Esophagus muscularis mucosa (tissue), 4 donors: ENCODE measurements around the gene TNPO3.

Experiments
- EP300 ChIP-seq: sonication (generic); formaldehyde crosslinking; IDR thresholded peaks from one replicate; pipeline ENCODE4 v1.6.1; 2017; ENCODE audit warnings: antibody characterized with exemption
- POLR2A ChIP-seq: fragments of 450-650 bp; IDR thresholded peaks from one replicate; pipeline ENCODE4 v1.6.1; 2017; ENCODE audit warnings: antibody characterized with exemption, moderate library complexity, mild to moderate bottlenecking, low read depth
- POLR2AphosphoS5 ChIP-seq, 2 donors: sonication (generic); formaldehyde crosslinking; IDR thresholded peaks; one replicate each; pipeline ENCODE4 v1.6.1; 2017; ENCODE audit warnings: antibody characterized with exemption in 2 of 2
- TF ChIP-seq, protein P1 (sequence below), 3 experiments: fragments of 200-600 bp in 2 of 3; fragments of 450-650 bp in 1 of 3; sonication (generic) in 2 of 3; IDR thresholded peaks; one replicate each; pipeline ENCODE4 v1.5.1; 2017 to 2019; ENCODE audit warnings: antibody characterized with exemption in 3 of 3, mild to moderate bottlenecking in 2 of 3, moderate library complexity in 1 of 3

DNA sequence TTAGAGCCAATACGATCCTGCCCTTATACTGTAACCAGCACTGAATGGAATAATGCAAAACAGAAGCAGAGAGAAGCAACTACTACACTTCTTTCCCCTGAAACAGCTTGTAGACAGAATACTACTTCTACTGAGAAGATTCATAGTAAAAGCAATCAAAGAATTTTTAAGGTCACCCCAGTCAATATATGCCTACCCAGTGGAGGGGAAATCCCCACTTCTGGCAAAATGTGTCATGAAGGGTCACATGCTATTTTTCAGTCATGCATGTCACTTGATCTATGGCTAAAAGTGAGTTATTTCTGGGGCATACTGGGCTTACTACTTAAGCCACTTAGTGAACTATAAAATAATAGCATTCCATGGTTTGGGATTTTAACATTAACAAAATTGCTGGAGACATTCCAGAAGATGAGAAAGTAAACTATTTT, 91.6 kb downstream of the TNPO3 start:
- TF ChIP-seq, protein P1, sequence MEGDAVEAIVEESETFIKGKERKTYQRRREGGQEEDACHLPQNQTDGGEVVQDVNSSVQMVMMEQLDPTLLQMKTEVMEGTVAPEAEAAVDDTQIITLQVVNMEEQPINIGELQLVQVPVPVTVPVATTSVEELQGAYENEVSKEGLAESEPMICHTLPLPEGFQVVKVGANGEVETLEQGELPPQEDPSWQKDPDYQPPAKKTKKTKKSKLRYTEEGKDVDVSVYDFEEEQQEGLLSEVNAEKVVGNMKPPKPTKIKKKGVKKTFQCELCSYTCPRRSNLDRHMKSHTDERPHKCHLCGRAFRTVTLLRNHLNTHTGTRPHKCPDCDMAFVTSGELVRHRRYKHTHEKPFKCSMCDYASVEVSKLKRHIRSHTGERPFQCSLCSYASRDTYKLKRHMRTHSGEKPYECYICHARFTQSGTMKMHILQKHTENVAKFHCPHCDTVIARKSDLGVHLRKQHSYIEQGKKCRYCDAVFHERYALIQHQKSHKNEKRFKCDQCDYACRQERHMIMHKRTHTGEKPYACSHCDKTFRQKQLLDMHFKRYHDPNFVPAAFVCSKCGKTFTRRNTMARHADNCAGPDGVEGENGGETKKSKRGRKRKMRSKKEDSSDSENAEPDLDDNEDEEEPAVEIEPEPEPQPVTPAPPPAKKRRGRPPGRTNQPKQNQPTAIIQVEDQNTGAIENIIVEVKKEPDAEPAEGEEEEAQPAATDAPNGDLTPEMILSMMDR (IDR thresholded peaks at IDR 0.05) = no peak
- TF ChIP-seq POLR2A (no peak), POLR2AphosphoS5 (IDR thresholded peaks at IDR 0.05) (no peak), EP300 (no peak)
